HG03469 (cell line): ENCODE data around the gene MRNIP.
"Not testable (repeated sequence)": the region's sequence is repeated elsewhere in the genome, so short reads cannot be mapped to it uniquely, and the experiment has no call there.

ENCODE experiments used
- ATAC-seq: cut with Tn5 transposase; IDR thresholded peaks from one replicate; pipeline ENCODE4 v1.9.1; 2021; ENCODE audit warnings: mild to moderate bottlenecking, moderate library complexity, moderate number of reproducible peaks; ENCODE audit not compliant: unreplicated experiment

The MRNIP gene

DNA sequence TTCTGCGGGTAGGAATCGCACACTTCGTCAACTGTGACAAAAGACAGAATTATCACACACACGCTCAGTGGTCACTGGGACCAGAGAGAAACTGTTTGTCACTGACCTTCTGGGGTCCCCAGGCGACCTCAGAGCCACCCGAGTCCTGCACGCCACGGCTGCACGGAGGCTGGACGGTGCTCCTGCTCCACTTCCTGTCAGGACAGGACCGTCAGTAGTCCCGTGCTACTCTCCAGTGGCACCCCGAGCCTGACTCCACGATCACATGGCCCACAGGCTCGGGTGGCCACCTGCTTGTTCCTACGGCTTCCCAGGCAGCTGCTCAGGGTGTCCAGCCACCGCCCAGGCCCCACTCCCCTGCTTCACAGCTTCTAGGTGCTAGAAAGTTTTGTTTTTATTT, 17.9 kb downstream of the MRNIP start:
- no peak for ATAC-seq

DNA sequence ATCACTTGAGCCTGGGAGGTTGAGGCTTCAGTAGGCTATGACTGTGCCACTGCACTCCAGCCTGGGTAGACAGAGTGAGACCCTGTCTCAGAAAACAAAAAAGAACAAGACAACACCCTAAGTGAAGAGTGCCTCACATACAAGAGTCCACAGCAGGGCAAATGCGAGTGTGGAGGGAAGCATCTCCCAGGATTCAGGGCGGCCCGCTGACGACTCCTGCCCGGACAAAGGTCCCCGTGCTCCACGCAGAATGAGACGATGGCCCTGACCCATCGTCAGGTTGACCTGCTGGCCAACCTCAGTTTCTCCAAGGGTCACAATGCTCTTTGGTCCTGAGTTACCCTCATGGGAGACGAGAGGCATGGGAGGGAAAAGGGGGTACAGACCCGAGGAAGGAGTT, 18.3 kb downstream of the MRNIP start:
- no peak for ATAC-seq

DNA sequence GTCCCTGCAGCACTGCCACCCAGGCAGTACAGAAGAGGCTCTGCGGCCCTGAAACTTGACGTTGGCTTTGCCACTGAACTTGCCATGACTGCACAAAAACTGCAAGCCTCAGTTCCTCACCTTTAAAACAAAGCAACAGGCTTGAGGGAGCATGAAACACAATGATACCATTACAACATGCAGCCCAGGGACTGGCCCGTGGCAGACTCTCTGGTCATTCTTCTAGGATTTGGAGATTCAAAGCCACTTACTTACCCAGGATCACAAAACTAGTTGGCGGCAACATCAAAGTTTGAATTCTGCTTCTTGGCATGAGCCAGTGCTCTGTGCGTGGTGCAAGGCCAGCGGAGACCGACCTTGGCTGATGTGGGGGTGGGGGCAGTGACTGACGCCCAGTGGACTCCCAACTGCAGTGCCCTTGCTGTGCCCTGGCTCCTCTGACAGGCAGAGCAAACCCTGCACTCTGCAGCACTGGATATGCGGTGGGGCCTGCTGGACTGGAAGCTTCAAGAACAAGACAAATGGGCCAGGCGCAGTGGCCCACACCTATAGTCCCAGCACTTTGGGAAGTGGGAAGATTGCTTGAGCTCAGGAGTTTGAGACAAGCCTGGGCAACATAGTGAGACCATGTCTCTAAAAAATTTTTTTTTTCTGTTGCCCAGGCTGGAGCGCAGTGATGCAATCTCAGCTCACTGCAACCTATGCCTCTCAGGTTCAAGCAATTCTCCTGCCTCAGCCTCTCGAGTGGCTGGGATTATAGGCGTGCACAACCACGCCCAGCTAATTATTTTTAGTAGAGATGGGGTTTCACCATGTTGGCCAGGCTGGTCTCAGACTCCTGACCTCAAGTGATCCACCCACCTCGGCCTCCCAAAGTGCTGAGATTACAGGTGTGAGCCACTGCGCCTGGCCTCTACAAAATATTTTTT, 19.0 kb downstream of the MRNIP start:
- no peak for ATAC-seq

DNA sequence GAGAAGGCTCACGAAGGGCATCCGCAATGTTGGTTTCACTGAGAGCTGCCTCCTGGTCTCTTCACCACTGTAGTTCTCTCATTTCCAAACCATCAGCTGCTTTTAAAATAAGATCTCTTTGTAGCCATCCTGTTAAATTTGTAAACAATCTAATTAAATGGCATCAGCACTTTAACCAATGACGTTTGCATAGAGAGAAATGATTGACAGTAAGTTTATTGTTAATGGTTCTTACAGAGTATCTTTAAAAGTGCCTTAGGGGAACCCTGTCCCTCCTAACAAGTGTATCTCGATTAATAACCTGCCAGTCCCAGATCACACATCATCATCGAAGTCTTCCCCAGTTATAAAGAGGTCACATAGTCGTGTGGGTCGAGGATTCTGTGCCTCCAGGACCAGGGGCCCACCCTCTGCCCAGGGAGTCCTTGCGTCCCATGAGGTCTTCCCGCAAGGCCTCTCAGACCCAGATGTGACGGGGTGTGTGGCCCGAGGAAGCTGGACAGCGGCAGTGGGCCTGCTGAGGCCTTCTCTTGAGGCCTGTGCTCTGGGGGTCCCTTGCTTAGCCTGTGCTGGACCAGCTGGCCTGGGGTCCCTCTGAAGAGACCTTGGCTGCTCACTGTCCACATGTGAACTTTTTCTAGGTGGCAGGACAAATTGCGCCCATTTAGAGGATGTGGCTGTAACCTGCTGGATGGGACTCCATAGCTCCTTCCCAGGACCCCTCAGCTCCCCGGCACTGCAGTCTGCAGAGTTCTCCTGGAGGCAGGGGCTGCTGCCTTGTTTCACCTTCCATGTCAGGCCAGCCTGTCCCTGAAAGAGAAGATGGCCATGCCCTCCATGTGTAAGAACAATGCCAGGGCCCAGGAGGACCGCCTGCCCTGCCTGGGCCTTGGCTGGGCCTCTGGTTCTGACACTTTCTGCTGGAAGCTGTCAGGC, 21.3 kb downstream of the MRNIP start:
- ATAC-seq: no peak

DNA sequence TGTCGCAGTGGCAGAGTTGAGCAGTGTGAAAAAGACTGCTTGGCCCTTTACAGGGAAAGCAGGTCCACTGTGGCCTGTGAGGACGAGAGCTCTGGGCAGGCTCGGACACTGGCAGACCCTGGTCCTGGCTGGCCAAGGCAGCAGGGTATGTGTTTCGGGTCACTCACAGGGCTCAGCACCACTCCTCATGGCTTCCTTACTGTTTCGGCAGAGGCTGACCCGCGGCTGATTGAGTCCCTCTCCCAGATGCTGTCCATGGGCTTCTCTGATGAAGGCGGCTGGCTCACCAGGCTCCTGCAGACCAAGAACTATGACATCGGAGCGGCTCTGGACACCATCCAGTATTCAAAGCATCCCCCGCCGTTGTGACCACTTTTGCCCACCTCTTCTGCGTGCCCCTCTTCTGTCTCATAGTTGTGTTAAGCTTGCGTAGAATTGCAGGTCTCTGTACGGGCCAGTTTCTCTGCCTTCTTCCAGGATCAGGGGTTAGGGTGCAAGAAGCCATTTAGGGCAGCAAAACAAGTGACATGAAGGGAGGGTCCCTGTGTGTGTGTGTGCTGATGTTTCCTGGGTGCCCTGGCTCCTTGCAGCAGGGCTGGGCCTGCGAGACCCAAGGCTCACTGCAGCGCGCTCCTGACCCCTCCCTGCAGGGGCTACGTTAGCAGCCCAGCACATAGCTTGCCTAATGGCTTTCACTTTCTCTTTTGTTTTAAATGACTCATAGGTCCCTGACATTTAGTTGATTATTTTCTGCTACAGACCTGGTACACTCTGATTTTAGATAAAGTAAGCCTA, 22.2 kb downstream of the MRNIP start:
- no peak for ATAC-seq

DNA sequence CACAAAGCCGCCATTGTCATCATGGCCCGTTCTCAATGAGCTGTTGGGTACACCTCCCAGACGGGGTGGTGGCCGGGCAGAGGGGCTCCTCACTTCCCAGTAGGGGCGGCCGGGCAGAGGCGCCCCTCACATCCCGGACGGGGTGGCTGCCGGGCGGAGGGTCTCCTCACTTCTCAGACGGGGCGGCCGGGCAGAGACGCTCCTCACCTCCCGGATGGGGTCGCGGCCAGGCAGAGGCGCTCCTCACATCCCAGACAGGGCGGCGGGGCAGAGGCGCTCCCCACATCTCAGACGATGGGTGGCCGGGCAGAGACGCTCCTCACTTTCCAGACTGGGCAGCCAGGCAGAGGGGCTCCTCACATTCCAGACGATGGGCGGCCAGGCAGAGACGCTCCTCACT, 23.7 kb downstream of the MRNIP start:
- not testable (repeated sequence) for ATAC-seq

DNA sequence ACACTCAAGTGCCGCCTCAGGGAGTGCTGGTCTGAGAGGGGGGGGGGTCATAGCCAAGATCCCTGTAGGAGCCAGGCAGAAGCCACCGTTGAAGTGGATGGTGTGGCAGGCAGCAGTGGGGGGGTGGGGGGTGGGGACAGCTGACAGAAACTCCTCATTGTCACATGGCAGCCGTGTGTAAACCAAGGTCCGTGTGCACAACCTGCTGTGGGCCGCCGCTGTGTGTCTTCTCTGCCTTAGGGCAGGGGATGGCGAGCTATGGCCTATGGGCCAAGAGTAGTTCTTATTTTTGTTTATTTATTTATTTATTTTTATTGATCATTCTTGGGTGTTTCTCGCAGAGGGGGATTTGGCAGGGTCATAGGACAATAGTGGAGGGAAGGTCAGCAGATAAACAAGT, 24.5 kb downstream of the MRNIP start:
- ATAC-seq: no peak

DNA sequence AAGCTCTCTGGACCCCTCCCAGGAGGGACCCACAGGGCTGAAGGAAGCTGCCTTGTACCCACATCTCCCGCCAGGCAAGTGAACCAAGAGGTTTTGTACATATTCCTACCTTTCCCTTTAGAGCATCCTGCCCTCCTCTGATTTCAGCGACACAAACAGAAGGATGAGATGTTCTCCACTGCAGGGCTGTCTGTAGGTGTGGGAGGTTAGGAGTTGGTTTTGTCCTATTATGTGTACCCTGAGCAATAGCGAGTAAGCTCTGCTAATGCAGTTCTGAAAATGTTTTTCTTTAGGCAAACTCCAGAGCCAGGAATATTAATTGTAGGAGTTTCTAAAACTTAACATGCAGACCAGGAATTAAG, 24.9 kb downstream of the MRNIP start:
- no peak for ATAC-seq

DNA sequence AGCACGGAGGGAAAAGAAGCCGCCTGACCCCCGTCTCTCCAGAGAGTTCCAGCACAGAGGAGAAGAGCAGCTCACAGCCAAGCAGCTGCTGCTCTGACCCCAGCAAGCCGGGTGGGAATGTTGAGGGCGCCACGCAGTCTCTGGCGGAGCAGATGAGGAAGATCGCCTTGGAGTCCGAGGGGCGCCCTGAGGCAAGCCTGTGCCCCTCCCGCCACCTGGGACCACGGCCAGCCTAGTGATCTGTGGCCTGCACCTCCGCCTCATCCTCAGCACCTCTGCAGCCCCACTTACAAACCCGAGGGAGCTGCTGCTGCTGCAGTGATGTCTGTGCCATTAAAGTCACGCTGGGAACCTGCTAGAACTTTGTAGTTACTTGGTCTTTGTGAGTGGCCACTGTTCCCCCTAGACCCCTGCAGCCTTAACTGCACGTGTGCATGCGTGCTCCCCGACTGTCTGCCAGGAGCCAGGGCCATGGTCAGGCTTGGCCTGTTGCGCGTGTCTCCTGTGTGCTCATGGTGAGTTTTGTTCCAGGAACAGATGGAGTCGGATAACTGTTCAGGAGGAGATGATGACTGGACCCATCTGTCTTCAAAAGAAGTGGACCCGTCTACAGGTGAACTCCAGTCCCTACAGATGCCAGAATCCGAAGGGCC, 25.4 kb downstream of the MRNIP start:
- no peak for ATAC-seq

DNA sequence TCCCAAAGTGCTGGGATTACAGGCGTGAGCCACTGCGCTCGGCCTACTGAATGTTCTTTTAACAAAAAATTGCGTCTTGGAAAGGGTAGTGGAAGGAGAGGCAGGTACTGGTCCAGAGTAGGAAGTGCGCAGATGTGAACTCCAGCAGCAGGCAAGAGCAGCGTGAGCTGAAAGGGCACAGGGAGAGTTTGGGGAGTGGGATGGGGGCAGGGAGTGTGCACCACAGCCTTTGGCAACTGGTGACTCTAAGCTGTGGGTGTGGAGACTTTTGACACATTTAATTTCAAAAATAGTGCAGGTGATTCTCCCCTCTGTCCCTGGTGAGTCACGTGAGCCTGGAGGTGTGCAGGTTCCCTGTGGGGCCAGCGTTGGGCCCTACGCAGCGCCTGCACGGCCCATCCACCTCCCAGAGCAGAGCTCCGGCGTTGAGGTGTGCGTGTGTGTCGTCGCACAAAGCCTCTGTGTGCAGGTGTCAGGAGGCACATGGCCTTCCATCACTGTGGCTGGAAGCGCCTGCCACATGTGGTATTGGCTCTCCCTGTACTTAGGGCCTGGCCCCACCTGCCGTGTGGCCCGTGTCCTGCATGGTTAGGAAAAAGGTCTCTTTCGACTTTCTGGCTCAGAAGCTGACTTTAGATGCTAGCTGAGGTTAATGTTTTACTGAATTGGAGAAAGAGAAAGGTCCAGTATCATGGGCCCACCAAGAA, 26.4 kb downstream of the MRNIP start:
- ATAC-seq: no peak

DNA sequence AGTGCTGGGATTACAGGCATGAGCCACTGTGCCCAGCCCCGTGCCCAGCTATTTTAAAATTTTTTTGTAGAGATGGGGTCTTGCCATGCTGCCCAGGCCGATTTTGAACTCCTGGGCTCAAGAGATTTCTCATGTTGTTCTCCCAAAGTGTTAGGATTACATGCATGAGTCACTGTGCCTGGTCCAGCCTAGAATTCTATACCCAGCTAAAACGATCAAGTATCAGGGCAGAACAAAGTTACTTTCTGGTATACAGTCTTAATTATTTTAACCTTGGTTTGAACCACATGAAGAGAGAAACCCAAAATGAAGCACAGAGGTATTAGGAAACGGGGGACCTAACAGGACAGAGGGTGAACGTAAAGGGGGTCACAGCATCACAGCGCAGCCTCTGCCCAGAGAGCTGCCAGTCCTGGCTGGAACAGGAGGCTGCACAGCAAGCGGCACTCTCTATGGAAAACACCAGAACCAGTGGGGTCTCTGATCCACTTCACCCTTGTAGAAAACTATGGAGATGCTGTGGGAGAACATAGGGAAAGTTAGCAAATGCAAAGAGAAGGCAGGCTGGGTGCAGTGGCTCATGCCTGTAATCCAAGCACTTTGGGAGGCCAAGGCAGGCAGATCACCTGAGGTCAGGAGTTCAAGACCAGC, 27.7 kb downstream of the MRNIP start:
- ATAC-seq: no peak

DNA sequence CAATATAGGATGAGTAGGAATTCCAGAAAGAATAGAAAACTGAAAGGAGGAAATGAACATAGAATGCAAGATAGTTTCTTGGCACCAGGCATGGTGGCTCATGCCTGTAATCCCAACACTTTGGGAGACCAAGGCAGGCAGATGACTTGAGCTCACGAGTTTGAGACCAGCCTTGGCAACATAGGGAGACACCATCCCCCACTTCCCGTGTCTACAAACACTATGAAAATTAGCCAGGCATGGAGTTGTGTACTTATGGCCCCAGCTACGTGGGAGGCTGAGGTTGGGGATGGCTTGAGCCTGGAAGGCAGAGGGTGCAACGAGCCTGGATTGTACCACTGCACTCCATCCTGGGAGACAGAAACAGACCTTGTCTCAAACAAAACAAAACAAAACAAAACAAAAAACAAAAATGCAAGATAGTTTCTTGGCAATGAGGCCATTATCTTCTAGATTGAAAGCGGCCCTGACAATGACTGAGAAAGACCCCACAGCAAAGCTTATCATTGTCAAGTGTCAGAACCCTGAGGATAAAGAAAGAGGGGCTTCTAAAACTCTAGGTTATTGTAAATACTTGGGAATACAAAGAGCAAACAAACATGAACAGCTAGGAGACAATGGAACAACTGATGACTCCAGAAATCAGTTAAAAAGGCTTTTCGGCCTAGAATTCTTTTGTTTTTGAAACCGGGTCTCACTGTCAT, 28.7 kb downstream of the MRNIP start:
- no peak for ATAC-seq

DNA sequence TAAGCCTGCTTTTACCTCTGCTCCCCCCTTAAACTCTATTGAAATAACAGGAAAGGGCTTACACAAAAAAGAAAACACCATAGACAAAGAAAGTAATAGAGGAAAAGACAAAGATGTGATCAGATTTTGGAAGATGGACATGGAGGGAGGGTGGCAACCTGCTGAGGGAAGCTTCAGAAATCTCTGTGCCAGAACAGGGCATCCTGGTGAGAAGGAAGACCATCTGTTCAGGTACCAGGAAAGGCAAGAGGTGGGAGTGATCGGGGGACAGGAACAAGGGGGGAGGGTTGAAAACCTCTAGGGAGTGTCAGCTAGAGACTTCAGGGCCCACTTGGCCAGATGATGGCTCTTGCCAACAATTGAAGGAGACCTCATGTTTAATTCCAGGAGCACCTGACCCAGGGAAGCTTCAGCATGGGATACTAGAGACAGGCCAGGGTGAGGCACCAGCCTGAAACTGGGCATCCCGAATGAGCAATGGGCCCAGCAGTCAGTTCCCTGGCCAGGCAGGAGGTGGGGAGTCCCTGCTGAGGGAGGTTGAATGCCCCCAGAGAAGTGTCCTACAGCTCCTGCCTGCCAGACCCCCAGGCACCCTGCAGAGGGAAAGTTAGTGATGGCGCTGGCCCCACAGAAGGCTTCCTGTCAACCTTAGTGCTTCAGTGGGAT, 29.7 kb downstream of the MRNIP start:
- ATAC-seq: no peak

DNA sequence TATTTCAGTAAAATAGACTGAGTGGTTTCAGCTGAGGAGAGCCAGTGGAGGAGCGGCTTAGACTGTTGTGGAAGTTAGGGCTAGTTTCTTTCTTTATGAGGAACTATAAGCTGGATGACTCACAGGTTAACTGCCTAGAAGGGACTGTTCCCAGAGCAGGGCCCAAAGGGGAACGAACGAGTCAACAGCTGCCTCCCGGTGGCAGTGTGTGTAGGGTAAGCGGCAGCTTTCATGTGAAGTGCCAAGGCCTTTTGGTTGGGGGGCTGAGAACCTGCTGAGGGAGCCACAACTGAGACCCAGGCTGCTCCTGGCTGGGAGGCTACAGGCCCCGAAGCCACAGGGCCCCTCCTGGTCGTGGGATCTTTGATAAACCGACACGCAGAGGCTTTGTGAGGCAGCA, 30.9 kb downstream of the MRNIP start:
- ATAC-seq: no peak

DNA sequence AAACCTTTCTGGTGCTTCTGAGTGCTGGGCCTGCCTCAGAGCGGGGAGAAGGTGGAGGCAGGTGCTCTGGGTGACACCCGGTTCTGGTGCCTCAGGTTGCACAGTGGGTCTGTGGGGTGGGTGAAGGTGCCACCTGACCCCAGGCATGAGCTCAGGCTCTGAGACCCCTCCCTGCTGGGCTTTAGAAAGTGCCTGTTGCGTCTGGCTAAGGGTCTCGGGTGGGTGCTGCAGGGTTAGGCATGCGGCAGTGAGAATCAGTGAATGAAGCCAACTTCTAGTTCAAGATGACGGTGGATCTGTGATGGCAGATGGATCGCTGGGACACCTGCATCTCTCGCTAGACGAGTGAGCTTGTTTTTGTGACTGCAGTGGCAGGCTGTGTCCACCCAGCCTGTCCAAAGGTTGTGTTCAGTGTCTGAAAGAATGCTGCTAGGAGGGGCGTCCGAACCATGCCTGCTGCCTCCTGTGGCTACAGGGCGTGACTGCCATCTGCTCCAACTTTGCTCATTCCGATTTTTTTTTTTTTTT, 32.9 kb downstream of the MRNIP start:
- ATAC-seq: no peak

DNA sequence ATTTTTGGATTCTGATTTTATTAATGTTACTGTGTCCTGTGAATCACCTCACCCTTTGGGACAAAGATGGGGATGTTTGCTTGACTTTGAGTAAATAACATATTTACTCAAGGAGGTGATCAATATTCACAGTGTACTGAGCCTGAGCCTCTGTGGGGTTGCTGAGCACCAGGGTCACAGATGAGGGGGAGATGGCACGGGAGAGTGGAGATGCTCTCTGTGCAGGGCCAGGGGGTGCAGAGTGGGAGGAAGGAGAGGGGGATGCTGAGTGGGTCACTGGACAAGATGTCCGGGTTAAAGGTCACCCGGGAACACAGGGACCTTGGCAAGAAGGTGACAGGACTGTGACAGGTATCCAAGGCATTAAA, 33.9 kb downstream of the MRNIP start:
- ATAC-seq: no peak

DNA sequence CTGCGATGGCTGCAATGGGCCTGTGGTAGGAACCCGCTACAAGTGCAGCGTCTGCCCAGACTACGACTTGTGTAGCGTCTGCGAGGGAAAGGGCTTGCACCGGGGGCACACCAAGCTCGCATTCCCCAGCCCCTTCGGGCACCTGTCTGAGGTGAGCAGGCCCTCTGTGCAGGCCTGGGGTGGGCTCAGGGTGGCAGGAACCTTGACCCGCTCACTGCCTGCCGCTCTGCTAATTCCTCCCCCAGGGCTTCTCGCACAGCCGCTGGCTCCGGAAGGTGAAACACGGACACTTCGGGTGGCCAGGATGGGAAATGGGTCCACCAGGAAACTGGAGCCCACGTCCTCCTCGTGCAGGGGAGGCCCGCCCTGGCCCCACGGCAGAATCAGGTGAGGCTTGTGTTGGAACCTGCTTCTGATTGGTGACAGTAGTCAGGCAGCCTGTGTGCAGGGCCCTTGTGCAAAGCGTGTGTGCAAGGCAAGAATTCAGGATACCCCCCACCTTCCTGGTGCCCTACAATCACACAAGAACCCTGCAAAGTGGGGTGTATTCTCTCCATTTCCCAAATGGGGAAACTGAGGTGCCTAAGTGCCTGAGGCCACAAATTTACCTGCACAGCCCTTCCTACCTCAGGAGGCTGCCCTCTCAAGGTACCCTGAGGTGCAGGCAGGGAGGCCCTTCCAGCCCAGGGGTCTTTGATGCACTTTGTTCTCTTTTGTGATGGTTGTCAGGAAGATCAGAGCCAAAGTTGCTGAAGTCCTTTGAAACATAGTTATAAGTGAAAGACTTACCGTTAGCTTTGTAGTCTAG, 34.5 kb downstream of the MRNIP start:
- ATAC-seq: no peak
